Smooth muscle cell of the brain vasculature (primary cell): ENCODE data around the gene TLE2.
"Not testable (repeated sequence)": the region's sequence is repeated elsewhere in the genome, so short reads cannot be mapped to it uniquely, and the experiment has no call there.

ENCODE experiments used
- DNase-seq: peaks from one replicate; pipeline ENCODE4 v3.0.0-alpha.2; 2012; ENCODE audit warnings: low read depth, low spot score

TLE2 gene

DNA sequence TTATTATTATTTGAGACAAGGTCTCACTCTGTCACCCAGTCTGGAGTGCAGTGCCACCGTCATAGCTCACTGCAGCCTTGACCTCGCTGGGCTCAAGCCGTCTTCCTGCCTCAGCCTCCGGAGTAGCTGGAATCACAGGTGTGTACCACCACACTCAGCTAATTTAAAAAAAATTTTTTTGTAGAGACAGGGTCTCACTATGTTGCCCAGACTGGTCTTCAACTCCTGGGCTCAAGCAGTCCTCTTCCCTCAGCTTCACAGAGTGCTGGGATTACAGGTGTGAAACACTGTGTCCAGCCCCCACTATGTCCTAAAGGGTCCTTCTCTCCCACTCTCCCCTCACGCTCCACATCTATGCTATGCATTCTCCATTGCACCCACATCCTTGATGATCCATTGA, 9.1 kb upstream of the TLE2 start:
- no peak for DNase-seq

DNA sequence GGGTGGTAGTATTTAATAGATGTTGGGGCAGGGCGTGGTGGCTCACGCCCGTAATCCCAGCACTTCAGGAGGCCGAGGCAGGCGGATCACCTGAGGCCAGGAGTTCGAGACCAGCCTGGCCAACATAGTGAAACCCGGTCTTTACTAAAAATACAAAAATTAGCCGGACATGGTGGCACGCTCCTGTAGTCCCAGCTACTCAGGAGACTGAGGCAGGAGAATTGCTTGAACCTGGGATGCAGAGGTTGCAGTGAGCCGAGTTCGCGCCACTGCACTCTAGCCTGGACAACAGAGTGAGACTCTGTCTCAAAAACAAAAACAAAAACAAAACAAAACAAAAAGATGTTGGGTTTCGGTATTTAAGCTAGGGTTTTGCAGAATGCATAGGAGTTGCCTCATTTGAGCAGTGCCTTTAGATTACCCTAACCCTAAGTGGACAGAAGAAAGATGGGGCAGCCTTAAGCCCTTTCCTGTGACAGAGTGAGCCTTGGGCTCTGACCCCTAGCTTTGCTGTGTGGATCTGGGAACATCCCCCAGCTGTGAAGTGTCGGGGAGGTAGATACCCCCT, 8.0 kb upstream of the TLE2 start:
- not testable (repeated sequence) for DNase-seq

DNA sequence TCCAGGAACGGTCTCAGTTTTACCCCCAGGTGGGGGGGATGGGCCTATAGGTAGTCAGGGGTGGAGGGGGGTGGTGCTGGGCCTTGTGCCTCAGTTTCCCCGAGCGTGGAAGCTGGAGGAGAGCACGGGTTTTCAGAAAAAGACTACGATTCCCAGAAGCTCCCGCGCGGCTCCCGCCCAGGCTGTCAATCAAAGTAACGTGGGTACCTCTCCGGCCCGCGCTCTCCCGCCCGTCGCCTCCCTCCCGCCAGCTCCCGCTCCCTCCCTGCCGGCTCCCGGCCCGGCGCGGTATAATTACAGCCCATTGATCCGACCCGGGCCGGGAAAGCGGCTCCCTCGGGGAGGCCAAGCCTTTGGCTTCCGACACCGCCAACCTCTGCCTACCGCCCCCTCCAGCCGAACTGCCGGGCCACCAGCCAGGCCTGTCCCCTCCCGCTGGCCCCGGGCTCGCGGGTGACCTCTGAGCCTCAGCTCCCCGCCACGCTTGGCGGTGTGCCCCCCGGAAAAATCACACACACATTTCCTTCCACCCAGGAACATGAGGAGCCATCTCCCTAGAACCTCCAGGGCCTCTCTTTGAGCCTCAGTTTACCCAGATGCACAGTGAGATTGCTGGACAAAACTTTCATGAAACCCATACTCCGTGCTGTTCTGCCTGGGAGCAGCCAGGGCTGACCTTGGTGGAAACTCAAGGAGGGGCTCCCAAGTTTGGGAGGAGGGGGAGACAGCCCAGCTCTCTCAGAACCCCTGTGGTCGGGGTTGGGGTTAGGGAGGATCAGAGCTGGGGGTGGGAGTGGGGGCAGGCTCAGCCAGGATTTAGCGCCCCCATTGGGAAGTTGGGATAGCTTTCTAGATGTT, 7.3 kb upstream of the TLE2 start:
- DNase-seq = peak; percentile 77

DNA sequence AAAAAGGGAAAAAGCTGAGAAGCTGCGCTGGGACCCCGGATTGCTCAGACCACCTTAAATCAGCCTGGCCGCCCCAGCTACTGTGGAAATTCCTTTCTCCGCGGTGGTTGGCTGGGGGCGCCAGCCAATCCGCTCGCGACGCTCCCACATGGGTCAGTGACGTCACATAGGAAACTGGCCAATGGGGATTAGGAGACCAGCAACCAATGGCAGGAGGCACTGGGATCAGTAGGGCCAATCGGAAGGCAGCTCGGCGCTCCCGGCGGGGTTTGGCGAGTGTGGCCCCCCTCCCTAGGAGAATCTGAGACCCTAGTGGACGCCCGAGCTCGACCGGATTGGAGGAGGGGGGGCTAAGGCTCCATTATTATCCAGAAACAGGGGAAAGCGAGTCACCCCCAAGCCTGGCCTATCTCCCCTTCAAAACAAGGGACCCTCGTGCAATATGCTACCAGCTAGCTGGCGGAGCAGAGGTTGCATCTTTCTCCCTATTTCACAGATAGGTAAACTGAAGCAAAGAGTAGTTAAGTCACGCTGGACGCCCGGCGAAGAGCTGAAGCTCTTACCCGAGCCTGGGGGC, 6.5 kb upstream of the TLE2 start:
- peak; percentile 96 for DNase-seq

DNA sequence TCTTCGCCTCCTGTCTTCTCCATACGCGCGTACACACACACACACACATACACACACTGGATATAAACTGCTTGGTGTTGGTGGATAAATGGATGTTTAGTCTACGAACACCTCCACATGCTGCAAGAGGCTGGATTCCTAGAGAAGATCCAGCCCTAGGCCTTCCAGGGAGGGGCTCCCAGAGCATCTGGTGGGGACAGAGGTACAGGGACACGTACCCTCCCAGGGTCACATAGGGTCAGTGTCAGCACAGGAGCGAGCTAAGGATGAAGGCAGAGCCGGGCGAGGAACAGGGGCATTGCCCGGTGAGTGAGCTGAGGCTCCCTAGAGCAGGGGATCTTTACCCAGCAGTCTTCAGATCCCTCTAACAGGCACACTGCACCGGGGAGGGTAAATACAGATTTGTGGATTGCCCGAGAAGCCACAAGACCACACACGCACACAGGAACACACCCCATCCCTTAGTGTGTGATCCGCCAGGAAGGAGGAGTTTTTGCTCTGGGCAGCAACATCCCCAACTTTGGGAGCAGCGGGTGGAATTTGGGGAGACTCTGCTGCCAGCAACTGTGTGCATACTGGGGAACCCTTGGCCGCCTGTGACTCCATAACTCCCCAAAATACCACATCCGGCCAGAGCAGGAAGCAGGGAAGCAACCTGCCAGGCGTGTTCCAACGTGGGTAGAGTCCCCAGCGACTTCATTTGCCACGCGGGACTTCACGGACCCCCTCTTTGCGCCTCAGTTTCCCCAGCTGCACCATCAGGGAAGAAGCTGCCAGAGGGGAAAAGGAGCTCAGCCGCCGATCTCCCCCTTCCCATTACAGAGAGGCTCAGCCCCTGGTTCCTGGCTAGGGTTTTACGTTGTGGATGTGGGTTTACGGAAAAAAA, 5.8 kb upstream of the TLE2 start:
- DNase-seq = no peak

DNA sequence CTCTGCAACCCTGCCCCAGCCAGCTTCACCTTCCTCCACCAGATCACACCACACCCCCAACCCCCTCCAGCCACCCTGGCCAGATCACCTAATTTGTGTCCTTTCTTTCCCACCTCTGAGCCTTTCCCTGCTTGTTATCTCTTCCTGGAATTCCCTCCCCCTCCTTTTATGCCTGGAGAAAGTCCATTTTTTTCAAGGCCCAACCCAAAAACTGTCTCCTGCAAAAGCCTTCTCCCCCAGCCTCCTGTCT, 5.3 kb upstream of the TLE2 start:
- DNase-seq = no peak

DNA sequence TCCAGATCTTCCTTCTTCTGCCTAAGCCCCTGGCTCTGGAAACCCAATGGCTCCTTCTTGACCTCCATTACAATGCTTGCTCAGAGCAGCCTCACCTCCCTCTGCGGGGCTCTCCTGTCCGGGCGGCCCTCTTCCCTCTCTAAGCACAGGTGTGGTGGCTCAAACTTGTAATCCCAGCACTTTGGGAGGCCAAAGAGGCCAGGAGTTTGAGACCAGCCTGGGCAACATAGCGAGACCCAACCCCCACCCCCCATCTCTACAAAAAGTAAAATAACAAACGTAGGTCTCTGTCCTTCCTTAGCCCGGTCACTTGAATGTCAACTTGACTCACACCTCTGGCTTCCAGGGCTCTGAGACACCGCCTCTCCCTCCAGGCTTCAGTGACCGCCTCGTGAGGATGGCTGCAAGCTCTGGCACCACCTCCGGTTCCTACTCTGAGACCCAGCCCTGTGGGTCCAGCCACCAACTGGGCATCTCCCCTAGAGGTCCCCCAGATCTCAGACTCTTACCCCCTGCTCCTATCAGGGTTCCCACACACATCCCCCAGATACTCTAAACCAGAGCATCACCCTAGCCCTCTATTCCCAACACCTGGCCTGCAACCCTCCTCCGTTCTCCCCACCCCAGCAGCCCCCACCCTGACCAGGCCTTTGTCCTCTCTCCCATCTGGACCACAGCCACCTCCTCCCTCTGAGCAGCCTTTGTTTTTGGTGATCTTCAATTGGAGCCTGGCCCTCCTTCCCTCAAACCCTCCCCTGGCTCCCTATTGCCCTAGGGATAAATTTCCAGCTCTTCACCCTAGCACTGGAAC, 4.7 kb upstream of the TLE2 start:
- no peak for DNase-seq

DNA sequence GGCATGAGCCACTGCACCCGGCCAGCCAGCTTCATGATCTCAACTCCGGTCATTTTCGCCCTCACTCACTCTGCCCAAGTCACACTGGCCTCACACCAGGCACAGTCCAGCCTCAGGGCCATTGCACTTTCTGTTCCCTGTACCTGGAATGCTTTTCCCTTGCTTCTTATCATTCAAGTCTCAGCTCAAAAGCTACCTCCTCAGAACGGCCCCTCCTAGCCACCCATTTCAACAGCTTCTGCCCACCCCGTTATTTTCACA, 2.5 kb upstream of the TLE2 start:
- DNase-seq = no peak

DNA sequence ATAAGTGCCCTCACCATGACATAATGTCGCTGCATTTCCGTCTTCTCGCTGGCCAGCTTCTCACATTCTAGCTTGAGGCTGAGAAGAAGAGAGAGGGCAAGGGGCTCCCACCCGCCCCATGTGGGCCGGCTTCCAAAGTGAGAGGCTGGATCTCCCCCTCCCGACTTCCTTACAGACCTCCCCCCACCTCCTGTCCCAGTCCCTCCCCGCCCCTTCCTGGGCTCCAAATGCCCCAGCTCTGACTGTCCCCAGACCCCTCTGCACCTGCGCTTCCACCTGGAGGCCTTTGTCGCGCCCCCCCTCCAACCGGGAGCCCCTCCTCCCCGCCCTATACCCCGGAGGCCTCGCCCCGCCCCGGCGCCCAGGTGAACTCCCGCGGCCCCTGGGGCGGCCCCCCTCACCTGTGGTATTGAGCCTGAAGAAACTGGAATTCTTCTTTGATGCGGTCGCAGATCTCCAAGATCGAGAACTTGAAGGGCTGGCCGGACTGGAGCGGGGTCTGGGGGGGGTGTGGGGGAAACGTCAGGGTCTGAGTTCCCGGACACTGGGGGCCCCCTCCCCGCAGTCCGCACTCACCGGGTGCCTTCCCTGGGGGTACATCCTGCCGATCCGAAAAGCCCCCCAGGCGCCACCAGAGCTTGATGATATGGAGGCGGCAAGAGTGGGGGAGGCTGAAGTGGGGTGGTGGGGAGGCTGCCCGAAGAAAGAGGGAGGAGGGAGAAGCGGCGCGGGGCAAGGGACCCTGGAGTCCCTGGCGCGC, 595 bp downstream of the TLE2 start:
- no peak for DNase-seq

DNA sequence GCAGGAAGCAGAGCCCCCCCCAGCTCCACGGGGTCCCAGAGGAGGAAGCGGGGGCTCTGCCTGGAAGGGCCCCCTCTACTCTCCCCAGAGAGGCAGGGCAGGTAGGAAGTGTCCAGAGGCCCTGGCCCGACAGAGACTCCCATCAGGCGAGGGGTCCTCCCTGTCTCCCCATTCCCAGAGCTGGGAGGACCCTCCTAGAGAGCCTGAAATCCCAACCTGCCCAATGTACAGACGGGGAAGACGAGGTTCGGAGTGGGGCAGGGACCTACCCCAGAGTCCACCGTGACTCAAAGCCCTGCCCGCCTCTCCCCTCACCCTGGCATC, 1.1 kb downstream of the TLE2 start:
- no peak for DNase-seq

DNA sequence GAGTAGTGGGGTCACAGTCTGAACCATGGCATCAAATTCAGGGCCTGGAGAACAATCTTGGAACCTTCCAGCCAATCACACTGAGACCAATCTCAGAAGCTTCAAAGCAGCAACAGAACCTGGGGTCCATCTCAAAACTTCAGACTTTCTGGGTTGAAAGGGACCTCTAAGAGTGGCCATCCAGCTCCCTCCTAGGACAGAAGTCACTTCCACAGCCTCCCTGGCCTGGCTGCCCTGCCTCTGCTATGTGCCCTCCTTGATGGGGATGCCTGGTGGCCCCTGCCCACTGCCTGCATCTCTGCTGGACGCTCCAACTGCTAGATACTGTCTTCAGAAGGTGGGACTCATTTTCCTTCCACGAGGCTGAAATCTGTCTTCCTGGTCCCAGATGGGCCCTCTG, 1.8 kb downstream of the TLE2 start:
- DNase-seq = no peak

DNA sequence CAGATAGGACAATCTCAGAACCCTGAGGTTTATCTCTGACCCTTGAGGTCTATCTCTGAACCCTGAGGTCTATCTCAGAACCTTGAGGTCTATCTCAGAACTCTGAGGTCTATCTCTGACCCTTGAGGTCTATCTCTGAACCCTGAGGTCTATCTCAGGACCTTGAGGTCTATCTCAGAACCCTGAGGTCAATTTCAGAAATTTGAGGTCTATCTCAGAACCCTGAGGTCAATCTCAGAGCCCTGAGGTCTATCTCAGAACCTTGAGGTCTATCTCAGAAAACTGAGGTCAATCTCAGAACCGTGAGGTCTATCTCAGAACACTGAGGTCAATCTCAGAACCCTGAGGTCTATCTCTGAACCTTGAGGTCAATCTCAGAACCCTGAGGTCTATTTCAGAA, 2.3 kb downstream of the TLE2 start:
- DNase-seq = no peak

DNA sequence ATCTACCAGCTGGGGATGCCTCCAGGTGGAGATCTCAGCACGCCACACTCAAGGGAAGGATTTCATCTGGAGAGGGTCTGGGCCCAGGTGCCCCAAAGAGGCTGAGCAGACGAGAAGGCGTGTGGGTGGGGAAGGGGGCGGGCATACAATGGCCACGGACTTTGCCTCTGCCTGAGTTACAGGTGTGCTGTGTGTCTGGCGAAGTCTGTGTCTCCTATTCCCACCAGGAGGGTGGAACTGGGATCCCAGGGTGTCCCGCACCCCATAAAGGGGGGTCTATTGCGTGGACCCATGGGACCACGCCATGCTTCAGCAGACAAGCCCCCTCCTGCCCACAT, 3.6 kb downstream of the TLE2 start:
- DNase-seq = no peak

DNA sequence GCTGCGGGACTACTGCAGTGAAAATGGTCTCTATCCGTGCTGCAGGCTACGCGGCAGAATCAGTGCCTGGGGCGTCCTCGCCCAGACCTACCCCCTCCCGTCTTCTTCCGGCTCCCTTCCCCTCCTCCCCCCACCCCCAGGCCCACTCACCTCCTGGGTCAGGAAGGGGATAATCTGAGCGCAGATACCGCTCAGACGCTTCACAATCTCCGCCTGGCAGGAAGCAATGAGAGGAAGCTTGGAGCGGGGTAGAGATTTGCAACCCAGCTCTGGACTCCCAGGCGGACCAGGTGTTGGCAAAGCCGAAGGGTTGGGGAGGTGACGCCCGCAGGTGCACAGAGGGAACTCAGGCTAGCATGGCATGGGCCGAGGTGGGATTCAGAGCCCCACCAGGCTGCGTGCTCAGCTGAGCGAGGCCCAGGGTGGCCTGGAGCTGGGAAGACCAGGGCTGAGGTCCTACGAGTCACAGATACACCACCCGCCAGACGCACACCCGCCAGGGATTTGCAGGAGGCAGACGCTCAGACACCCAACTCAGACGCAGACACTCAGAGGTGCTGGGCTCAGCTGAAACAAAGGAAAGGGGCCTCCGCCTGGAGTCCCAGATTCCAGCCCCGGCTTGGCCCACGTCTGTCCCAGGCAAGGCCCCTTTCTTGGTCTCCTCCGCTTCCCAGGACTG, 4.1 kb downstream of the TLE2 start:
- DNase-seq = no peak

DNA sequence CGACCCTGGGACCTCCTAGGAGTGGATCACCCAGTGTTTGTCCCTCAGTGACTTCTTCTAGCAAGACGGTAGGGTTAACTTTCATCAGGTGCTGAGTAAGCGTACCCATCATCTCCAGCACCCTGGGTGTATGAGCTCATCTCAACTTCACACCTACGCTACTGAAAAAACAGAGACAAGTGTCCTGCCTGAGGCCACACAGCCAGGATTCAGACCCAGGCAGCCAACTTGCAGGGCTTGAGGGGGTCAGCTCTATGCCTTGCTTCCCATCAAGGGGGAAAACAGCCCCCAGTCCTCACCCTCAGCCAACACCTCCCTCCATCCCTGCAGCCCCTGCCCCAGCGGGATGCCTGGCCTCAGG, 4.6 kb downstream of the TLE2 start:
- no peak for DNase-seq

DNA sequence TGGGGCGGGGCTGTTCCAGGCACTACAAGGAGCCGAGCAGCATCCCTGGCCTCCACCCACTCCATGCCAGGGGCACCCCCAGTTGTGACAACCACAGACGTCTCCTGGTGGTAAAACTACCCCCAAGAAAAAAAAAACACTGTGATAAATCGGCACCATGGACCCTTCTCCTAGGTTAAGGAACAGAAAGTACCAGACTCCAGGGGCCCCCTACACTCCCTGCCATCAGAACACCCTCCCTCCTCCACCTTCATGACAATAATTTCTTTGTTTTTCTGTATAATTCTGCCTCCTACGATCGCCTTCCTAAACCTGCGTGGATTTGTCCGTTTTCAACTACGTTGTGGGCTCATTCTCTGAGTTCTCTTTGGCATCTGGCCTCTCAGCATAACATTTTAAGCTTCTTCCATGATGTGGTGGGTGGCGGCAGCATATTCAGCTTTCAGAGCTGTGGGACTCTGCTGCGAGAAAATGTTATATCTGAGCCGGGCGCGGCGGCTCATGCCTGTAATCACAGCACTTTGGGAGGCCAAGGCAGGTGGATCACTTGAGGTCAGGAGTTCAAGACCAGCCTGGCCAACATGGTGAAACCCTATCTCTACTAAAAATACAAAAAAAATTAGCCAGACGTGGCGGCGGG, 8.6 kb downstream of the TLE2 start:
- no peak for DNase-seq

DNA sequence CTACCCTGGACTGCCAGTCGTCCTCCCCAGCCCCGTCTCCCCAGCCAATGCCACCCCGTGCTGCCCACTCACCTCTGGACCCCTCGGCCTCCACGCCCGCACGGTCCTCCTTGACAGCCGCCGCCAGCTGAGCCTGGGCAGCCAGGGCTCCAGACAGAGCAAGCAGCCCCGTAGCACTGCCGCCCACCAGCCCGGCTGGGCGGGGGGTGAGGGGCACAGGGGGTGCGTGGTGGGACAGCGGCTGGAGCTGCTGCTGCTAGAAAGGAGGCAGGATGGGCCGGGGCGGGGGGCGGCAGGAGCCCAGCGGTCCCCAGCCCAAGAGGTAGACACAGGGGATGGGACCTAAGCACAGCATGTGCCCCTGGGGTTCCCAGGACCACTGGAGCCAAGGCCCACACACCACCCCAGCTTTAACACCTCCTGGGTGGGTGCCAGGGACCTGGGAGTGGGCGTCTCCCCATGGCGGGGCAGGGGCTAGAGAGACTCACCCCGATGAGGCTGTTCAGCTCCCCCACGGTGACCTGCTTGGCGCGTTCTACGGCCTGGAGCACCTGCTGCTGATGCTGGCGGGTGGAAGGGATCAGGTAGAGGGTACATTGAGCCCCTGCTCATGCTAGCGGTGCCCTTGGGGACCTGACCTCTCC, 9.7 kb downstream of the TLE2 start:
- DNase-seq = no peak

DNA sequence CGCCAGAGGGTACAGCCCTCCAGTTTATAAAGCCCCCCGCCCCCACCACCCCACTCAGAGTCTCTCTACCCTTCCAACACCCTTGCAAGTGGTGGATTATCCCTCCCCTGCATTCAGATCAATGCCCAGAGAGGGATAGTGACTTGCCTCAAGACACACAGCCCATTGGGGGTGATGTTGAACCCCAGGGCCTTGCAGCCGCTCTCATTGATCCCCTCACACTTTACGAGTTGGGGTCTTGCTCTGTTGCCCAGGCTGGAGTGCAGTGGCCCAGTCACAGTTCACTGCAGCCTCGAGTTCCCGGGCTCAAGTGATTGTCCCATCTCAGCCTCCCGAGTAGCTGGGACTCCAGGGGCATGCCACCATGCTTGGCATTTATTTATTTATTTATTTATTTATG, 11.2 kb downstream of the TLE2 start:
- DNase-seq = no peak

DNA sequence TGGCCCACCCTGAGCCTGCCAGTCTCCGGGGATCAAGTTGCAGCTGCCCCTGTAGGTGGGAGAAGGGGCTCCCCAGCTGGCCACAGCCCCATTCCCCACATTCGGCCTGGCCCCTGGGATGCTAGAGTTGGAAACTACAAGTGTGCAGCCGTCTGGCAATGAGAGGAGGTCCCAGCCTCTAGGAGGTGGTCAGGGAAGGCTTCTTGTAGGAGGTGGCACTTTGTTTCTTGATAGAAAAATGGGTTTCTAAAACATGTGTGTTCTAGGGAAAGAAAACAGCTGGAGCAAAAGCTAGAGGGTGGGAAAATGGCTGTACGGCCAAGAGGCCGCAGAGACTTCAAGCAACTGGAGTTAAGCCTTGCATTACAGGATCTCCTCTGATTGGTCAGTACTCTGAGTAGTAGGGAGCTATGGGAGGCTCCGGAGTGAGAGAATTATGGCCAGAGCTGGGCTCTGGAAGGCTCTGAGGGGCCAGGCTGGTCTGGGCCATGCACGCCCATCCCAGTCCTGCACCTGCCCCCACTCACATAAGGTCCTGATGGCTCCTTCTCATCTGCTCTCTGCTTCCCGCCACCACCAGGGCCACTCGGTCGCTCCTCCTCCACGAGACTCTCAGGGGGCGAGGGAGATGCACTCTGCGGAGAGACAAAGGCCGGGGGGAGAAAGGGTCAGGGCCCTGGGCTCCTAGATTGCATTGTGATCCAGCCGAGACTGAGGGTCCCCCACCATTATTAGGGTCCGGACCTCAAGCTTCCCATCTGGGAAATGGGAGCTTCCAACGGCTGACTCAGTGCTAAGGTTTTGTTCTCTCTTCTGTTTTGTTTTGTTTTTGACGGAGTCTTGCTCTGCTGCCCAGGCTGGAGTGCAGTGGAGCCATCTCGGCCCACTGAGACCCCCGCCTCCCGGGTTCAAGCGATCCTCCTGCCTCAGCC, 13.7 kb downstream of the TLE2 start:
- DNase-seq = no peak
